Glutamatergic neuron (in vitro differentiated cells): ENCODE data around the gene SLC6A11. TPM values are rescaled to one million over a fixed set of nuclear protein-coding genes. Genes with fewer than 3 reads are reported as not detected.

Experiments used
- DNase-seq: peaks from one replicate; pipeline ENCODE4 v3.0.0; 2022
- H3K27ac Mint-ChIP-seq: one replicate; pipeline ENCODE4 v1.8.0; 2020; ENCODE audit warnings: mild to moderate bottlenecking, mixed read lengths, inconsistent platforms; ENCODE audit not compliant: unreplicated experiment
- H3K27me3 Mint-ChIP-seq: one replicate; pipeline ENCODE4 v1.8.0; 2020; ENCODE audit warnings: mild to moderate bottlenecking, moderate library complexity, mixed read lengths, inconsistent platforms; ENCODE audit not compliant: unreplicated experiment
- H3K36me3 Mint-ChIP-seq: one replicate; pipeline ENCODE4 v1.8.0; 2020; ENCODE audit warnings: mild to moderate bottlenecking, mixed read lengths, inconsistent platforms; ENCODE audit not compliant: unreplicated experiment
- H3K4me1 Mint-ChIP-seq: one replicate; pipeline ENCODE4 v1.8.0; 2020; ENCODE audit warnings: mild to moderate bottlenecking, low read depth, mixed read lengths, inconsistent platforms; ENCODE audit not compliant: unreplicated experiment
- H3K4me3 Mint-ChIP-seq: one replicate; pipeline ENCODE4 v1.8.0; 2020; ENCODE audit warnings: mild to moderate bottlenecking, mixed read lengths, inconsistent platforms; ENCODE audit not compliant: unreplicated experiment
- H3K9me3 Mint-ChIP-seq: one replicate; pipeline ENCODE4 v1.8.0; 2020; ENCODE audit warnings: mild to moderate bottlenecking, moderate library complexity, mixed read lengths, inconsistent platforms; ENCODE audit not compliant: unreplicated experiment
- total RNA-seq: library from RNA; stranded (reverse); fragmentation: NEBNext Ultra II Directional; extraction: Animal tissue kit (Norgen Biotek cat#: 25700); gene quantifications from one replicate; pipeline ENCODE4 v1.2.1, GENCODE V29; 2021; ENCODE audit not compliant: unreplicated experiment
- TF ChIP-seq, protein P1 (sequence below): fragments of 200-600 bp; sonication (generic); IDR thresholded peaks from one replicate; pipeline ENCODE4 v1.5.0; 2021; ENCODE audit not compliant: partially characterized antibody, unreplicated experiment

Gene SLC6A11
- total RNA-seq, 1 donor from 2014 or later, result not detected

DNA sequence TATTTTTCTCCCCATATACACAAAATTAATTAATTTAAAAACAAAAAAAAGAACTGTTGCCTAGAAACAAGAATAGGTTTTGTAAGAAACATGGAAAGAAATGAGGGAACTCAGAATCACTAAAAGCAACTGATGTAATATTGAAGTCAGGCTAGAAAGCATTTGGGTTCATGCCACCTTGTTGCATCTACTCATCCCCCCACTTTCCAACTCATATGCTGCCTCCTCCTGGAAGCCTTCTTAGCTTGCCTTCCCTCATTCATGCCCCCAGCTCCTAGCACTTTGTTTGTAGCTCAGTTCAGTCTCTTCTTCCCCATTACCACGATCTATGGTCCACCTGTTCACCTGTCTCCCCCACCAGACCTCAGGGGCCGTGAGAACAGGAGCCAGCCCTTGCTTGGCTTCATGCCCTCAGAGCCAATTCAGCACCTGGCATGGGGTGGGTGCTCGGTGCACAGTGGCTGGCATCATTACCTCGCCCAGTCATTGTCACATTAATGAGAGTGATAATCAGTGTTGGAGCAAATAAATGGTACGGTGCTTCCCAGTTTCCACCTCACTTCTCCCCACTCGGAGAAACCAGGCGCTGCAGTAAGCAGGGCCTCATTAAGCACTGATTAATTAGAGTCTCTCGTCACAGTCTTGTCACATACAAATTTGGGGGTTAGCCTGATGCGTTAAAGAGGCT, 114.1 kb downstream of the SLC6A11 start:
- DNase-seq, result no peak
- H3K9me3 Mint-ChIP-seq, result peaks cover 1% of the 10 kb centered on the region
- H3K4me1 Mint-ChIP-seq, result no peaks in the 10 kb centered on the region
- TF ChIP-seq, protein P1, sequence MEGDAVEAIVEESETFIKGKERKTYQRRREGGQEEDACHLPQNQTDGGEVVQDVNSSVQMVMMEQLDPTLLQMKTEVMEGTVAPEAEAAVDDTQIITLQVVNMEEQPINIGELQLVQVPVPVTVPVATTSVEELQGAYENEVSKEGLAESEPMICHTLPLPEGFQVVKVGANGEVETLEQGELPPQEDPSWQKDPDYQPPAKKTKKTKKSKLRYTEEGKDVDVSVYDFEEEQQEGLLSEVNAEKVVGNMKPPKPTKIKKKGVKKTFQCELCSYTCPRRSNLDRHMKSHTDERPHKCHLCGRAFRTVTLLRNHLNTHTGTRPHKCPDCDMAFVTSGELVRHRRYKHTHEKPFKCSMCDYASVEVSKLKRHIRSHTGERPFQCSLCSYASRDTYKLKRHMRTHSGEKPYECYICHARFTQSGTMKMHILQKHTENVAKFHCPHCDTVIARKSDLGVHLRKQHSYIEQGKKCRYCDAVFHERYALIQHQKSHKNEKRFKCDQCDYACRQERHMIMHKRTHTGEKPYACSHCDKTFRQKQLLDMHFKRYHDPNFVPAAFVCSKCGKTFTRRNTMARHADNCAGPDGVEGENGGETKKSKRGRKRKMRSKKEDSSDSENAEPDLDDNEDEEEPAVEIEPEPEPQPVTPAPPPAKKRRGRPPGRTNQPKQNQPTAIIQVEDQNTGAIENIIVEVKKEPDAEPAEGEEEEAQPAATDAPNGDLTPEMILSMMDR, result no peak
- H3K36me3 Mint-ChIP-seq, result no peaks in the 10 kb centered on the region
- no peak overlapping the region for H3K4me3 Mint-ChIP-seq
- no peak overlapping the region for H3K27ac Mint-ChIP-seq
- H3K27me3 Mint-ChIP-seq, result no peaks in the 10 kb centered on the region

- no peak overlapping the region for H3K4me3 Mint-ChIP-seq
- H3K27ac Mint-ChIP-seq, result no peak overlapping the region
- DNase-seq, result no peak
- TF ChIP-seq, protein P1, result no peak
- no peaks in the 10 kb centered on the region for H3K27me3 Mint-ChIP-seq
- H3K9me3 Mint-ChIP-seq, result no peaks in the 10 kb centered on the region
- no peaks in the 10 kb centered on the region for H3K4me1 Mint-ChIP-seq
- H3K36me3 Mint-ChIP-seq, result no peaks in the 10 kb centered on the region
Observed at GRCh38 chr3:10930666-10931040, 114.6 kb downstream of the SLC6A11 start.

DNA sequence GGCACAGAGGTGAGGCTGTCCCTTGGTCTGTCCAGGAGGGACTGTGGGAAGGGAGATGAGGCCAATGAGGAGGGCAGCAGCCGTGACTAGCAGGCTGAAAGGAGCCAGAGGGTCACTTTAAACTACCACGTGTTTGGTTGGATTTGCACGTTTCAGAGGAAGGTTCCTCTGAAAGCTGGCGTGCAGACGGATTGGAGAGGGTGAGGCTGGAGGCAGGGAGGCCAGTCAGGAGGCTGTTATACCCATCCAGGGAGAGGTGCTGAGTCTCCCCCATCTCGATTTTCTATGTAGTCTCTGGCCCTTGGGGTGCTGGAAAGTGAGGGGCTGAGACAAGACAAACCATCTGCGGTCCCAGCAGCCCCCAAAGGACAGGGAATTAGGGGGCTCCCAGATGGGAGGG, 116.6 kb downstream of the SLC6A11 start:
- no peaks in the 10 kb centered on the region for H3K27me3 Mint-ChIP-seq
- TF ChIP-seq, protein P1, result no peak
- no peak overlapping the region for H3K27ac Mint-ChIP-seq
- H3K4me3 Mint-ChIP-seq, result no peak overlapping the region
- no peaks in the 10 kb centered on the region for H3K4me1 Mint-ChIP-seq
- no peak for DNase-seq
- H3K36me3 Mint-ChIP-seq, result no peaks in the 10 kb centered on the region
- no peaks in the 10 kb centered on the region for H3K9me3 Mint-ChIP-seq

DNA sequence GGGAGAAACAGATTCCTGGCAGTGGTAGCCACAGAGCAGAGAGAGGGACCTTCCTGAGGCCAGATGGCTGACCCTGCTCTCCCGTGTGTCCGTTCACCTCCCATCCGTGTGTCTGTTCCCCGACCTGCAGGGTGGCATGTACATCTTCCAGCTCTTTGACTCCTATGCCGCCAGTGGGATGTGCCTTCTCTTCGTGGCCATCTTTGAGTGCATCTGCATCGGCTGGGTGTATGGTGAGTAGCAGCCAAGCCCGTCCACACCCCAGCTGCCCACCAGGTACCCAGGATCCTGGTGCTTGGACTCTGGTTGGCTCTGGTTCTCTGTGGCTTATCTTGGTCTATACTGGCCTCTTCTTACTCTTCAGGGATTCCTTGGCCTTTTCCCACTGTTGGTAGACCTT, 117.0 kb downstream of the SLC6A11 start:
- Mint-ChIP-seq H3K36me3 (no peaks in the 10 kb centered on the region), H3K4me1 (no peaks in the 10 kb centered on the region), H3K4me3 (no peak overlapping the region), H3K27me3 (no peaks in the 10 kb centered on the region), H3K27ac (no peak overlapping the region), H3K9me3 (no peaks in the 10 kb centered on the region)
- DNase-seq, result no peak
- TF ChIP-seq, protein P1, result no peak

GRCh38 chr3:10933470-10933804, 117.4 kb downstream of the SLC6A11 start:
- Mint-ChIP-seq H3K4me1 (no peaks in the 10 kb centered on the region), H3K27me3 (no peaks in the 10 kb centered on the region), H3K36me3 (no peaks in the 10 kb centered on the region), H3K4me3 (no peak overlapping the region), H3K9me3 (no peaks in the 10 kb centered on the region), H3K27ac (no peak overlapping the region)
- TF ChIP-seq, protein P1, result no peak
- DNase-seq, result no peak
